BE2C (cell line): Measurements from ENCODE around the gene DENND4A.

Experiments used
- DNase-seq: peaks from one replicate; pipeline ENCODE4 v3.0.0-alpha.2; 2020
- H3K27me3 ChIP-seq: fragments of 250-450 bp; sonication (Bioruptor Pico); 2 replicates; pipeline ENCODE4 v1.5.1; 2020; ENCODE audit warnings: mild to moderate bottlenecking
- H3K36me3 ChIP-seq: fragments of 250-450 bp; sonication (Bioruptor Pico); 2 replicates; pipeline ENCODE4 v1.5.1; 2020; ENCODE audit warnings: mild to moderate bottlenecking
- H3K4me1 ChIP-seq: fragments of 250-450 bp; sonication (Bioruptor Pico); 2 replicates; pipeline ENCODE4 v1.5.1; 2020
- H3K4me3 ChIP-seq: 2 replicates; pipeline ENCODE4 v1.5.1; 2011; ENCODE audit warnings: low read depth, low read length
- H3K9me3 ChIP-seq: fragments of 250-450 bp; sonication (Bioruptor Pico); 2 replicates; pipeline ENCODE4 v1.5.1; 2020
- TF ChIP-seq, protein P1 (sequence below): IDR thresholded peaks from 2 replicates; pipeline ENCODE4 v1.5.1; 2012; ENCODE audit warnings: mild to moderate bottlenecking, low read depth, low read length

Gene DENND4A

DNA sequence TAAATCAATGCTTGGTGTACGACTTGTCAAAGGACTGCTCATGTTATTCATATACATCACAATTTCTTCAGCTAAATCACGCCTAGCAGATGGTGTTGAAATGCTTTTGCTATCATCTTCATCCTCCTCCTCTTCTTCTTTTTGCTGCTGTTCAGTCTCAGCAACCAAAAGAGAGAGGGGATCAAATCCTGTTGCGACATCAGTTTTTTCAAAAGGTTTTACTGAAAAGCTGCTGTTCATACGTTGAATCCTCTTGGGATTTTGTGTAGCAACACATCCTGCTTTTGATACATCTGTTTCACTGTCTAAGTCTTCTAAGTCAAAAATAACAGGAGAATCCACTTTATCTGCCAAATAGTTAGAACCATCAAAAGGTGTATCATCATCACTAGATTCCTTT is 101.3 kb downstream of the DENND4A start:
- no peak overlapping the region for H3K4me3 ChIP-seq
- no peak for DNase-seq
- H3K27me3 ChIP-seq = no peaks in the 10 kb centered on the region
- TF ChIP-seq, protein P1, sequence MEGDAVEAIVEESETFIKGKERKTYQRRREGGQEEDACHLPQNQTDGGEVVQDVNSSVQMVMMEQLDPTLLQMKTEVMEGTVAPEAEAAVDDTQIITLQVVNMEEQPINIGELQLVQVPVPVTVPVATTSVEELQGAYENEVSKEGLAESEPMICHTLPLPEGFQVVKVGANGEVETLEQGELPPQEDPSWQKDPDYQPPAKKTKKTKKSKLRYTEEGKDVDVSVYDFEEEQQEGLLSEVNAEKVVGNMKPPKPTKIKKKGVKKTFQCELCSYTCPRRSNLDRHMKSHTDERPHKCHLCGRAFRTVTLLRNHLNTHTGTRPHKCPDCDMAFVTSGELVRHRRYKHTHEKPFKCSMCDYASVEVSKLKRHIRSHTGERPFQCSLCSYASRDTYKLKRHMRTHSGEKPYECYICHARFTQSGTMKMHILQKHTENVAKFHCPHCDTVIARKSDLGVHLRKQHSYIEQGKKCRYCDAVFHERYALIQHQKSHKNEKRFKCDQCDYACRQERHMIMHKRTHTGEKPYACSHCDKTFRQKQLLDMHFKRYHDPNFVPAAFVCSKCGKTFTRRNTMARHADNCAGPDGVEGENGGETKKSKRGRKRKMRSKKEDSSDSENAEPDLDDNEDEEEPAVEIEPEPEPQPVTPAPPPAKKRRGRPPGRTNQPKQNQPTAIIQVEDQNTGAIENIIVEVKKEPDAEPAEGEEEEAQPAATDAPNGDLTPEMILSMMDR = no peak
- H3K9me3 ChIP-seq = no peaks in the 10 kb centered on the region
- peaks cover 19% of the 10 kb centered on the region for H3K36me3 ChIP-seq
- no peaks in the 10 kb centered on the region for H3K4me1 ChIP-seq

DNA sequence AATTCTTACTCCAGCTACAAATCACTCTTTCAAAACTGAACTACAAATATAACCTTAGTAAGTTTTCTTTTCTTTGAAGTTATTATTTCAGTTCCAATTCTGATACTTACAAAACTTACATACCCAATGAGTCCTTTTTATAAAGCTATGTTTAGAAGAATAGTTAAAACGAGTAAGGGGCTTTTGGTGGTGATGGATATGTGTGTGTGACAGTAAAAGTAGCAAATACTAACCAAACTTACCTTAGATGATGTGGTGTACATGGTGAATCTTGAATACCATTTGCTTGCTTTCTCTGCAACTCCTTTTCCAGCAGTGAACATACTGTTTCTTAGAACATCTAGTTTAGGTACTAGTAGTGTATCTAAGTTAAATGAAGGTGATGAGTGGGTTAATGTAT is 101.9 kb downstream of the DENND4A start:
- Histone ChIP-seq H3K9me3 (no peaks in the 10 kb centered on the region), H3K36me3 (peaks cover 19% of the 10 kb centered on the region), H3K27me3 (no peaks in the 10 kb centered on the region), H3K4me3 (no peak overlapping the region), H3K4me1 (no peaks in the 10 kb centered on the region)
- TF ChIP-seq, protein P1 = no peak
- DNase-seq = no peak

DNA sequence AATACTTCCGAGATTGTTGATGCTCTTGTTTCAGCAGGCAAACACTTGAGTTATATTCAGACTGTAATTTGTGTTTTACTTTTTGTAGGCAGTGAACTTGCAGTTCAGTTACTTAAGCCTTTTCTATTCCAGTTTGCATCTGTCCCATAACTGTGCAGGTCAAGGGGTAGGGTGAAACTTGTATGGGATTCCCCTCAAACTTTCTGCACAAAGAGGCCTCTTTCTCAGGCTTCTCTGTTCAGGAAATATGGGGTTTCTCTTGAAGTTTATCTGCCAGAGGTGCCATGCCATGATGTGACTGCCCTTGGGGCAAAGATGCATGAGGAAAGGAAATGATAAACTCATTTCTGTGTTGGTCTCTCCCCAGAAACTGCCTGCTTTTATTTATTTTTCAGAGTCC is 103.6 kb downstream of the DENND4A start:
- H3K27me3 ChIP-seq = no peaks in the 10 kb centered on the region
- H3K36me3 ChIP-seq = peaks cover 19% of the 10 kb centered on the region
- DNase-seq = no peak
- H3K9me3 ChIP-seq = no peaks in the 10 kb centered on the region
- no peaks in the 10 kb centered on the region for H3K4me1 ChIP-seq
- no peak overlapping the region for H3K4me3 ChIP-seq
- TF ChIP-seq, protein P1 = no peak

DNA sequence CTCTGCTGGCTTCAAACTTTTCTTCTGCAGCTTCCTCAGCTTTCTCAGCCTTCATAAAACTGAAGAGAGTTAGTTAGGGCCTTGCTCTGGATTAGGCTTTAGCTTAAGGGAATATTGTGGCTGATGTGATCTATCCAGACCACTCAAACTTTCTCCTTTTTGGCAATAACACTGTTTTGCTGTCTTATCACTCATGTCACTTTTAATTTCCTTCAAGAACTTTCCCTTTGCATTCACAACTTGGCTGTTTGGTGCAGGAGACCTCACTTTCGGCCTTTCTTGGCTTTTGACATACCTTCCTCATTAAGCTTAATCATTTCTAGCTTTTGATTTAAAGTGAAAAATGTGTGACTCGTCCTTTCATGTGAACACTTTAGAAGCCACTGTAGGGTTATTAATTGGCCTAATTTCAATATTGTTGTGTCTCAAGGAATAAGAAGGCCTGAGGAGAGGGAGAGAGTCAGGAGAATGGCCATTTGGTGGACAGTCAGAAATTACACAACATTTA is 109.6 kb downstream of the DENND4A start:
- no peaks in the 10 kb centered on the region for H3K27me3 ChIP-seq
- DNase-seq = no peak
- peaks cover 2% of the 10 kb centered on the region; the same call in 1 of the 2 replicates for H3K36me3 ChIP-seq
- TF ChIP-seq, protein P1 = no peak
- H3K4me1 ChIP-seq = no peaks in the 10 kb centered on the region
- H3K9me3 ChIP-seq = no peaks in the 10 kb centered on the region; the same call in 1 of the 2 replicates
- no peak overlapping the region for H3K4me3 ChIP-seq

DNA sequence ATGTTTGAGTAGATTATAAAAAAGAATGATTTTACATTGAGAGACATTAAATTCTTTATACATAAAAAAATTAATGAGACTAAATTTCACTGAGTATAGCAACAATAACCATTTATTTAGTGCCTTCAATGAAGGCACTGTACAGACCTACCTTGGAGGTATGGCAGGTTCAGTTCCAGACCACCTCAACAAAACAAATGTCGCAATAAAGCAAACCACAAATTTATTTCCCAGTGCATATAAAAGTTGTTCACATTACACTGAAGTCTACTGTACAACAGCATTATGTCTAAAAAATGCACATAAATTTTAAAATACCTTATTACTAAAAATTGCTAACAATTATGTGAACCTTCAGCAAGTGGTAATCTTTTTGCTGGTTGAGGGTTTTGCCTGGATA is 111.5 kb downstream of the DENND4A start:
- H3K36me3 ChIP-seq = peaks cover 2% of the 10 kb centered on the region; the same call in 1 of the 2 replicates
- H3K4me3 ChIP-seq = no peak overlapping the region
- TF ChIP-seq, protein P1 = no peak
- H3K9me3 ChIP-seq = no peaks in the 10 kb centered on the region; the same call in 1 of the 2 replicates
- no peaks in the 10 kb centered on the region for H3K4me1 ChIP-seq
- H3K27me3 ChIP-seq = no peaks in the 10 kb centered on the region
- DNase-seq = no peak

DNA sequence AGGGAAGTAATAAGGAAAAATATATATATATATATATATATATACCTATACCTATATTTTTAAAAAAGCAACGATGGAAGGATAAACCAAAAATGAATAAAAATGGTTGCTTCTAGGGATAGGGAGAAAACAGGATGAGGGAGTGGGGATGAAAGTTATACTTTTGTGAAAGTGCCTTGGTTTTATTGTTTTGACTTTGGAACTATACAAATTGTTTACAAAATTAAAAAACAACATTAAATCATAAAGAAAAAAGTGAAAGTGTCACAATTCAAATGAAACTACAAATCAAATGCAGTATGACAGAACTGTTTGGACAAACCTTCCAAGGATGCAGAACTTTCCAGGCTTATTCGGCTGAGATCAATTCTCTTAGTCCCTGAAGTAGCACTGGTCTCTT is 116.0 kb downstream of the DENND4A start:
- TF ChIP-seq, protein P1 = no peak
- Histone ChIP-seq H3K9me3 (no peaks in the 10 kb centered on the region), H3K4me3 (no peak overlapping the region), H3K36me3 (peaks cover 13% of the 10 kb centered on the region), H3K27me3 (no peaks in the 10 kb centered on the region), H3K4me1 (no peaks in the 10 kb centered on the region)
- no peak for DNase-seq
